Stimulated activated CD4-positive, alpha-beta T cell treated with anti-CD3 and anti-CD28 coated beads, Interleukin-4, amount 100 ng/mL, for 24 hours (primary cell): ENCODE measurements around the gene DBNDD1.

Experiments used
- DNase-seq: peaks from one replicate; pipeline ENCODE4 v3.0.0-alpha.2; 2020

DBNDD1 gene

DNA sequence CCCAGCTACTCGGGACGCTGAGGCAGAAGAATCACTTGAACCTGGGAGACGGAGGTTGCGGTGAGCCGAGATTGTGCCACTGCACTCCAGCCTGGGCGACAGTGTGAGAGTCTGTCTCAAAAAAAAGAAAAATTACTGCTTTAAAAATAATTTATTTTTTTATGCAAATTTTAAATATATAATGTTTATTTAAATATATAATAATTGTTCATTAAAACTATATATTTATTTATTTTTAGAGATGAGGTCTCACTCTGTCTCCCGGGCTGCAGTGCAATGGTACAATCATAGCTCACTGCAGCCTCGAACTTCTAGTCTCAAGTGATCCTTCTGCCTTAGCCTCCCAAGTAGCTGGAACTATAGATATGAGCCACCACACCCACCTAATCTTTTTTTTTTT, 15.2 kb upstream of the DBNDD1 start:
- no peak for DNase-seq

- no peak for DNase-seq
These were observed 14.1 kb upstream of the DBNDD1 start for GRCh38 chr16:90033387-90033786.

GRCh38 chr16:90032674-90033331, 13.5 kb upstream of the DBNDD1 start:
- DNase-seq, result no peak

GRCh38 chr16:90031931-90032673, 12.8 kb upstream of the DBNDD1 start:
- no peak for DNase-seq

- no peak for DNase-seq
These were observed 12.1 kb upstream of the DBNDD1 start for GRCh38 chr16:90031186-90031930.

DNA sequence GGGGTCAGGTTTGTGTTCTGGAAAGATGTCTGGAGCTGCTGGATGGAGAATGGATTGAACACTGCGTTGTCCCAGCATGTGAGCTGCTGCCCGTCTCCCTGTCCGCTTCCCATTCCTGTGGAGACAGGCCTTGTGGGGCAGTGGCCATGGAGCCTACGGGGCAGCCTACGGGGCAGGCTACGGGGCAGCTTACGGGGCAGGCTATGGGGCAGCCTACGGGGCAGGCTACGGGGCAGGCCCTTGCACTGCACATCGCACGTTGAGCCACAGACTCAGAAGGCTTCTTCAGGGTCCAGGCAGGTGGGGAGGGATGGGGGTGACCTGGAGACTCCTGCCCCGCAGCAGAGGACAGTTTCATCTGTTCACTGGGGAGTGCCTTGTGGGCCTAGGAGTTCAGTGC, 9.7 kb upstream of the DBNDD1 start:
- no peak for DNase-seq

- DNase-seq, result no peak
These were observed 8.4 kb upstream of the DBNDD1 start for GRCh38 chr16:90027611-90028010.

- DNase-seq, result no peak
These were observed 6.9 kb upstream of the DBNDD1 start for GRCh38 chr16:90026135-90026534.

- DNase-seq, result no peak
These were observed 3.8 kb upstream of the DBNDD1 start for GRCh38 chr16:90023078-90023447.

DNA sequence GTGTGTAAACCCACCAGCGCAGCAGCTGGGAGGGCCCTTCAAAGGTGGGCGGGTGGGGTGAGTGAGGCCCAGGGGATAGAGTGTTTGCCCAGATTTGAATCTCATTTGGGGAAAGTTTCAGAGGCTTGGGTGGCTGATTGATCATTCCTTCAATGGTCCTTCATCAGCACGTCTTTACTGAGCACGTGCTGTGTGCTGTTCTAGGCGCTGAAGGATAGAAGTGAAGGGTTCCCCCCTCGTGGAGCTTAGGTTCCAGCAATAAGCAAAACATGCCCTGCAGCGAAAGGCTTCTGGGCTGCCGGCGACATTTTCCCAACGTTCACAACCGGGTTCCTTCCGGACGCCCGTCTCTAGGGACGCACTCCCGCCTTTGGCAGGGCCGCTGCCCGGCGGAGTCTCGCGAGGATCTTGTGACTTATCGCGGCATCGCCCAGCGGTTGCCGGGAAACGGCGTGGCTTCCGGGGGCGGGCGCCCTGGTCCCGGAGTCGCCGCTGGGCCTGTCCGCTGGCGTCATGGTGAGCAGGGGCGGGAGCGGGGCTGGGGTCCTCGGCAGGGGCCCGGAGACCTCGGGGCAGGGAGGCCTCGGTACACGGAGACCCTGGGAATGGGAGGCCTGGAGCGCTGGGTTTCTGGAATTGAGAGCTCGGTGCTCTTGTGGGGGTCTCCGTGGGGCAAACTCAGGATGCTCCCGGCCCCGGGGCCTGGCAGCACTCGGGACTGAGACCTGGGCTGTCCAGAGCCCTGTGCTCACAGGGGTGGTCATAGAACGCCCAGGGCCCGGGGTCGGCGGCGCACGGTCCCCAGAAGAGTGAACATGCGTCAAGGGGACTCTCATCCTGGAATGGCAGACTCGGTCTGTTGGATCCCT, 3.2 kb upstream of the DBNDD1 start:
- peak; percentile 81 for DNase-seq

DNA sequence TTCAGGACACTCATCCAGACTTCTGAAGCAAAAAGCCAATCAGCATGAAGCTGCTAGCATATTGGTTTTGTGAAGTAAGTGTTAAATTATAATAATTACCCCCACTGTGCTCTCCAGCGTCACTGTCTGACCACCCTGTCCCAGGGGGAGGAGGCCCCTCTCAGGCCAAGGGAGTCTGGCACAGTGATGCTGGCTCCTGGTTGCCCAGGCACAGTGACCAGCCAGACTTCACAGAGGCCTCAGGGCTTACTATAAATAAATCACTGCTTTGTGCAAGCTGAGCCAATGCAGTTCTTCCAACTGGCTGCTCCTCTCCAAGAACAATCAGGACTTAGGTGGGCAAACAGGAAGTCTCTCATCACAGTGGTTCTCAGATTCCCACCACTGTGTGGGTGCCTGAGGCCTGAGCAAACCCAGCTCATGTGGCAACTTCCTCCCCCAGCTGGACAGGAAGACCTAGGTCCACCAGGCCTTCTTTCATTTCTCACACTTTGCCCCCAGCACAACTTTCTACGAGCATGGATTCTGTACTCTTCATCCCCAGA, 1.7 kb upstream of the DBNDD1 start:
- DNase-seq, result no peak

GRCh38 chr16:90020260-90020837, 1.1 kb upstream of the DBNDD1 start:
- DNase-seq, result no peak

GRCh38 chr16:90019543-90020259, 445 bp upstream of the DBNDD1 start:
- peak; percentile 38 for DNase-seq

DNA sequence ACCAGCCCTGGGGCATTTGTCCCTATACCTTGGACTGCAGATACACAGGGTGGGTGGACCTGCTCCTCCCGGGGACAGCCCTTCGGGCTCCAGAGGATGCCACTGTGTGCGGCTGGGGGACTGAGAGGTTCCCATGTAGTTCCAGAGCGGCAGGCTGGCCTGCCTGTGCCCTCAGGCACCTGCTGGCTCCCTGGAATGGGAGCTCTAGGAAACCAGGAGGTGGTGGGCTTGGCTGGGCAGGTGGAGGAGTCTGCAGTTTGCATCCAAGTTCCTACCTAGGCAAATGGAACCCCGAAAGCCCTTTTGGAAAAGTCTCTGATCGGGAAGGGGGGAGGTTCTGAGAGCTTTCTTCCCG, 982 bp downstream of the DBNDD1 start:
- no peak for DNase-seq

DNA sequence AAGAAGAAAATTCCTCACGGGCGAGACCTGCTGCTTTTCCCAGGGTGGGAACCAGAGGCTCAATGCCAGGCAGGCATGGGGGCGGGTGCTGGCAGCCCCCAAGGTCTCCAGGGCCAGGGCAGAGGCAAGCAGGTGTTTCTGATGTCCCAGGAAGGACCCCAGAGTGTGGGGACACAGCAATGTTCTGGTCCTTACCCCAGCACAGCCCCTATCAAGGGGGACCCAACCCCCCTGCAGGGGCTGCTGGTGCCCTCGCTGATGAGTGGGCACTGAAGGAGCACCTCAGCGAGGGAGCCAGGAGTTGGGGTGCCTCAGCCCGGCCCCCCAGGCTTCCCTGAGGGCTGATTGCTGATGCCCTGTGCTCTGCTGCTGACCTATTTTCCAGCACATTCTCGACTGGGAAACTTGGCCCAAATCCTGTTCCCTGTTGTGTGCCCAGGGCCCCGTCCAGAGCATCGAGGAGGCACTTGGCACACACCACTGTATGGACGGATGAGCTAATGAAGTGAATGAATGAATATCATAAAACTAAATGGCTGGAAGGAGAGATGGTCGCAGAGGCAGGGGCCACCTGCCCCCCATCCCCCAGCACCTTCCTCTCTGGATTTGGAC, 2.8 kb downstream of the DBNDD1 start:
- no peak for DNase-seq

DNA sequence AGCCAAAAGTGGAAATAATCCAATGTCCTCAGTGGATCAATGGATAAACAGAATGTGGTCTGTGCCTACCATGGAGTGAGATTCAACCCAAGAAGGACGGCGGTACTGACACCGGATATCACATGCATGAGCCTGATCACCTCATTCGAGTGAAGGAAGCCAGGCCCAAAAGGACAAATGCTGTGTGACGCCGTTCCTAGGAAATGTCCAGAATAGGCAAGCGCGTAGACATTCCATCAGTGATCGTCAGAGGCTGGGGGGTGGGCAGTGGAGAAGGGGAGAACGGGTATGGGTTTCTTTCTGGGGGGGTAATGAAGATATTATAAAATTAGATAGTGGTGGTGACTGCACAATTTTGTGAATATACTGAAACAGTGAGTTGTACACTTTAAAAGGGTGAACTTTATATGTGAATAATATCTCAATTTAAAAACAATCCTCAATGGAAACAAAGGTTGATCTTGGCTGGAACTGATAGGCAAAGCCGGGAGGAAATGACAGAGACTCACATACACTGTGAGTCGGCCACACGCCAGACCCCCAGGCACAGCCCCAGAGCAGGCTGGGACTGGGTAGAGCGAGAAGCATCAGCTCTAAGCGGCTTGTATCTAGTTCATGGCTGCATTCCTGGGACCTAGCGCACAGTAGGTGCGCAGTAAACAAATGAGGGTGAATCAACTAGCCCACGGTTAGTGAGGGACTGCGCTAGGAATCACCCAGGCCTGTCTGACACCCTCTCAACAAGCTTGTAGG, 3.5 kb downstream of the DBNDD1 start:
- no peak for DNase-seq

- no peak for DNase-seq
These were observed 6.1 kb downstream of the DBNDD1 start for GRCh38 chr16:90012991-90013745.

DNA sequence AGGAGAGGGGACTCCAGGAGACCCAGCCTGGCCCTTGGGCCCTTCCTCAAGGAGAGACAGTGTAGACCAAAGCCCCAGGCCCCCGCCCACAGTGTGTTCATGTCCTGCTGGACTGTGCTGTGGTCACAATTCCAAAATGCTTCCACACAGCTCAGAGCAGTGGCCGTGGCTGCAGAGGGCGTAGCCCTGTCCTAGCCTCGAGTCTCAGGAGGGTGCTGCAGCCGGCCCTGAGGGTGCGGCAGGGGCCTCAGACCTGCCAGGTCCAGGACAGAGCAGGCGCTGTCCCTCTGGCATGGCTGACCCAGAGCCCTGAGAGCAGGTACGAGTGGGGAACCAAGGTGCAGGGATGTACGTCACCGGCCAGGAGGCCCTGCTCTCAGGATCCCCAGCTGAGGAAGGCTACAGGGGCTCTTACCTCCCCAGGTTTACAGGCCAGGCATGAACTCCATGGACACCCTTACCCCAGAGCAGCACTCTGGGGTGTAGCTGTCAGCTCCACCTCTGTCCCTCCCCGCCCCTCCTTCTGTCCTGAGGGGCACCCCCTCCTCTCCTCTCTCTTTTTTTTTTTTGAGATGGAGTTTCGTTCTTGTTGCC, 7.3 kb downstream of the DBNDD1 start:
- DNase-seq, result no peak

GRCh38 chr16:90011508-90011819, 7.8 kb downstream of the DBNDD1 start:
- DNase-seq, result no peak
